ENCODE measurements around the gene EHMT2. TPM values are rescaled to one million over a fixed set of nuclear protein-coding genes. Genes with fewer than 3 reads are reported as not detected.
"Not testable (repeated sequence)": the region's sequence is repeated elsewhere in the genome, so short reads cannot be mapped to it uniquely, and the experiment has no call there.

The EHMT2 gene
- 10 to 100 TPM; 23.3 to 40.1 (median 29.4) TPM for polyA plus RNA-seq (ENCODE audit: insufficient read length in 10 of 10)
- long read RNA-seq, donor 1, partial matches to known transcripts: 0 of 5 reads
- long read RNA-seq, donor 1, other reads (novel, unspliced or antisense): 0 of 5 reads
- long read RNA-seq, donor 2, partial matches to known transcripts: 0 of 2 reads
- long read RNA-seq, donor 2, other reads (novel, unspliced or antisense): 0 of 2 reads
- long read RNA-seq, donor 3: 0 reads
- long read RNA-seq, donor 4, partial matches to known transcripts: 0 of 1 reads
- long read RNA-seq, donor 4, other reads (novel, unspliced or antisense): 0 of 1 reads
- long read RNA-seq, donor 5, partial matches to known transcripts: 0 of 2 reads
- long read RNA-seq, donor 5, other reads (novel, unspliced or antisense): 0 of 2 reads
- long read RNA-seq, donor 6, partial matches to known transcripts: 0 of 4 reads
- long read RNA-seq, donor 6, other reads (novel, unspliced or antisense): 0 of 4 reads
- long read RNA-seq, donor 7, partial matches to known transcripts: 6 of 13 reads
- long read RNA-seq, donor 7, other reads (novel, unspliced or antisense): 0 of 13 reads
- long read RNA-seq, donor 8, partial matches to known transcripts: 9 of 11 reads
- long read RNA-seq, donor 8, other reads (novel, unspliced or antisense): 0 of 11 reads
- long read RNA-seq, donor 9, partial matches to known transcripts: 0 of 2 reads
- long read RNA-seq, donor 9, other reads (novel, unspliced or antisense): 0 of 2 reads

GRCh38 chr6:31897612-31898382 lies at the start of gene EHMT2:
Gene EHMT2, minus strand, starts transcription at chr6:31897698. Its CDS starts 21 bp downstream, at chr6:31897677.
- DNase-seq: peak; percentile 81 to 96 (median 92)

DNA sequence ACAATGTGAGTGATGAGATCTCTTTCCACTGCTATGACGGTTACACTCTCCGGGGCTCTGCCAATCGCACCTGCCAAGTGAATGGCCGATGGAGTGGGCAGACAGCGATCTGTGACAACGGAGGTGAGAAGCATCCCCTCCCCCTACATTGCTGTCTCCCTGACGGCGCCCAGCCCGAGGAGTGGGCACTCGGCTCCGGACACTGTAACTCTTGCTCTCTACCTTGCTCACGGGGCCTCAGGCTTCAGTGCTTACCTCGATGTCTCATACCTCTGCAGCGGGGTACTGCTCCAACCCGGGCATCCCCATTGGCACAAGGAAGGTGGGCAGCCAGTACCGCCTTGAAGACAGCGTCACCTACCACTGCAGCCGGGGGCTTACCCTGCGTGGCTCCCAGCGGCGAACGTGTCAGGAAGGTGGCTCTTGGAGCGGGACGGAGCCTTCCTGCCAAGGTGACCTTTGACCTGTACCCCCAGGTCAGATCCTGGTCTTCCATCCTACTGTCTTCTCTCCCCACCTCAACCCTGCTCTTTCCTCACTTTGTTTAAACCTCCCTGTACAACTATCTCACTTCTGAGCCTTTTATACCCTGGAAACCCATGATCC lies 49.7 kb upstream of the EHMT2 start:
- DNase-seq: no peak

DNA sequence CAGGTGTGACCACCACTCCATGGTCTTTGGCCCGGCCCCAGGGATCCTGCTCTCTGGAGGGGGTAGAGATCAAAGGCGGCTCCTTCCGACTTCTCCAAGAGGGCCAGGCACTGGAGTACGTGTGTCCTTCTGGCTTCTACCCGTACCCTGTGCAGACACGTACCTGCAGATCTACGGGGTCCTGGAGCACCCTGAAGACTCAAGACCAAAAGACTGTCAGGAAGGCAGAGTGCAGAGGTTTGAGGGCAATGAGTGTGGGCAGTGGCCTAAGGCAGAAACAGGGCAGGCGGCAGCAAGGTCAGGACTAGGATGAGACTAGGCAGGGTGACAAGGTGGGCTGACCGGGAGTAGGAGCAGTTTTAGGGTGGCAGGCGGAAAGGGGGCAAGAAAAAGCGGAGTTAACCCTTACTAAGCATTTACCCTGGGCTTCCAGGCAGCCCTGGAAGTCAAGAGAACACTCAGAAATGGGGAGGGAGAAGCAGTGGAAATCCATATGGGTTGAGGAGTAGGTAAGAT lies 48.9 kb upstream of the EHMT2 start:
- no peak for DNase-seq

DNA sequence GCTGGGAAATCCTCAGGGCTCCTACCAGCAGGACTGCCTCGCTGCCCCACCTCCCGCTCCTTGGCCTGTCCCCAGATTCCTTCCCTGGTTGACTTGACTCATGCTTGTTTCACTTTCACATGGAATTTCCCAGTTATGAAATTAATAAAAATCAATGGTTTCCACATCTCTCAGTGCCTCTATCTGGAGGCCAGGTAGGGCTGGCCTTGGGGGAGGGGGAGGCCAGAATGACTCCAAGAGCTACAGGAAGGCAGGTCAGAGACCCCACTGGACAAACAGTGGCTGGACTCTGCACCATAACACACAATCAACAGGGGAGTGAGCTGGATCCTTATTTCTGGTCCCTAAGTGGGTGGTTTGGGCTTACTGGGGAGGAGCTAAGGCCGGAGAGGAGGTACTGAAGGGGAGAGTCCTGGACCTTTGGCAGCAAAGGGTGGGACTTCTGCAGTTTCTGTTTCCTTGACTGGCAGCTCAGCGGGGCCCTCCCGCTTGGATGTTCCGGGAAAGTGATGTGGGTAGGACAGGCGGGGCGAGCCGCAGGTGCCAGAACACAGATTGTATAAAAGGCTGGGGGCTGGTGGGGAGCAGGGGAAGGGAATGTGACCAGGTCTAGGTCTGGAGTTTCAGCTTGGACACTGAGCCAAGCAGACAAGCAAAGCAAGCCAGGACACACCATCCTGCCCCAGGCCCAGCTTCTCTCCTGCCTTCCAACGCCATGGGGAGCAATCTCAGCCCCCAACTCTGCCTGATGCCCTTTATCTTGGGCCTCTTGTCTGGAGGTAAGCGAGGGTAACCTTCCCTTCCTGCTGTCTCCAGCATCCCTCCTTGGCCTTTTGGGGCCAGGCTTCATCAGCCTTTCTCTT lies 48.2 kb upstream of the EHMT2 start, which contains the start of gene CFB:
Gene CFB (plus strand): TSS at position 589 of the 863 bp plus-strand sequence. CDS start 127 bp downstream, at position 716.
- DNase-seq: peak; percentile 33 to 57 (median 55)

DNA sequence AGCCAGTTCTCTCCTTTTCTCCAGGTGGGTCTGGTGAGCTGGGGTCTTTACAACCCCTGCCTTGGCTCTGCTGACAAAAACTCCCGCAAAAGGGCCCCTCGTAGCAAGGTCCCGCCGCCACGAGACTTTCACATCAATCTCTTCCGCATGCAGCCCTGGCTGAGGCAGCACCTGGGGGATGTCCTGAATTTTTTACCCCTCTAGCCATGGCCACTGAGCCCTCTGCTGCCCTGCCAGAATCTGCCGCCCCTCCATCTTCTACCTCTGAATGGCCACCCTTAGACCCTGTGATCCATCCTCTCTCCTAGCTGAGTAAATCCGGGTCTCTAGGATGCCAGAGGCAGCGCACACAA lies 47.6 kb upstream of the EHMT2 start:
- DNase-seq: no peak

DNA sequence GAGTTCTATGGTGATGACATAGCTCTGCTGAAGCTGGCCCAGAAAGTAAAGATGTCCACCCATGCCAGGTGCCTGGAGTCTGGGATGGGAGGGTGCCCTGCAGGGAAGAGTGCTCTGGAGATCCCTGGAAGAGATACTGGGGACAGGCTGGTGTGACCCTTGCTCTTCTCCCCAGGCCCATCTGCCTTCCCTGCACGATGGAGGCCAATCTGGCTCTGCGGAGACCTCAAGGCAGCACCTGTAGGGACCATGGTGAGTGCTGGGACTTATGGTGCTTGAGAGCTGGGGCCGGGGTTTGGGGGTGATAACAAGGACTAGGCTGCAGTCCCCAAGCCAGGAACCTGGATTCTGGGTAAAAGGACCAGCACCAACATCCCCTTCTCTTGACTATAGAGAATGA lies 46.2 kb upstream of the EHMT2 start:
- no peak for DNase-seq

DNA sequence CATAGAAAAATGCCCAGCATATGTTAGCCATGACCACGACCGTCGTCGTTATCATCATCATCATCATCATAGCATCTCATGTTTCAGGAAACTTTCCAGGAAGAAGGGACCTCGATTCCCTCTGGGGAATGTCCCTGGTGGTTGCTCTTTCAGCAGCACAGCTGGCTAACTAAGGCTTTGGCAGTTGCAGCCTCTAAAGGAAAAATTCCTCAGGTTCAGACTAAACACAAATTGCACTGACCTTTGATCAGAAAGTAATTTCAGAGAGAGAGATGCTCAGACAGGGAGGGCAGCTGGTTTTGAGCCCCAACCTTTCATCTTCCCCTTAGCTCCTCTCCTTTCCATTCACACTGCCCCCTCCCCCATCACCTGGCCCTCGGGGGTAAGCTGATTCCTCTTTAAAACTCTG lies 42.8 kb upstream of the EHMT2 start:
- DNase-seq: no peak

DNA sequence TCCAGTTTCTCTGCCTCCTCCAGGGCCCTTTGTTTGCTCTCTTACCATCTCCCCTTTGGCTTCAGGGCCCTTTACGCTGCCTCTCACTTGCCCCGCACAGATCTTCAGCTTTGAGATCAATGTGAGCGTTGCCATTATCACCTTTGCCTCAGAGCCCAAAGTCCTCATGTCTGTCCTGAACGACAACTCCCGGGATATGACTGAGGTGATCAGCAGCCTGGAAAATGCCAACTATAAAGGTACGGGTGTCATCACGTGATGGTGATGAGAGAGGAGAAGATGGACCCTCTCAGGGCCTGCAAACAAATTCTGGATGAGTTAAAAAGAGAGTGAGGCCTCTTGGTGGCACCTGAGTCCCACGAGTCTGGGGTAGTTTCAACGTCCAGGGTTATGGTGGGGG lies 38.3 kb upstream of the EHMT2 start:
- DNase-seq: no peak

- no peak for DNase-seq
Measured at GRCh38 chr6:31935021-31935420, 37.5 kb upstream of the EHMT2 start.

DNA sequence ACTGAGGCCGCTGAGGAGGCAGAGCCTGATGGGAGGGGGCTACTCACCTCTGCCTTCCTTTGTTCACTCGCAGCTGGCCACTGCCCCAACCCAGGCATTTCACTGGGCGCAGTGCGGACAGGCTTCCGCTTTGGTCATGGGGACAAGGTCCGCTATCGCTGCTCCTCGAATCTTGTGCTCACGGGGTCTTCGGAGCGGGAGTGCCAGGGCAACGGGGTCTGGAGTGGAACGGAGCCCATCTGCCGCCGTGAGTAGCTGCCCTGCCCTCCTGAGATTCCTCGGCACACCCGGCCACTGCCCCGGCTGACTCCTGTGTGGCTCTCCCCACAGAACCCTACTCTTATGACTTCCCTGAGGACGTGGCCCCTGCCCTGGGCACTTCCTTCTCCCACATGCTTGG lies 36.0 kb upstream of the EHMT2 start:
- no peak for DNase-seq

DNA sequence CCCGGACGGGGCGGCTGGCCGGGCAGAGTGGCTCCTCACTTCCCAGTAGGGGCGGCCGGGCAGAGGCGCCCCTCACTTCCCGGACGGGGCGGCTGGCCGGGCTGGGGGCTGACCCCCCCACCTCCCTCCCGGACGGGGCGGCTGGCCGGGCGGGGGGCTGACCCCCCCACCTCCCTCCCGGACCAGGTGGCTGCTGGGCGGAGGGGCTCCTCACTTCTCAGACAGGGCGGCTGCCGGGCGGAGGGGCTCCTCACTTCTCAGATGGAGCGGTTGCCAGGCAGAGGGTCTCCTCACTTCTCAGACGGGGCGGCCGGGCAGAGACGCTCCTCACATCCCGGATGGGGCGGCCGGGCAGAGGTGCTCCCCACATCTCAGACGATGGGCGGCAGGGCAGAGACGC lies 34.6 kb upstream of the EHMT2 start:
- not testable (repeated sequence) for DNase-seq

- no peak for DNase-seq
Measured at GRCh38 chr6:31930962-31931361, 33.5 kb upstream of the EHMT2 start.

DNA sequence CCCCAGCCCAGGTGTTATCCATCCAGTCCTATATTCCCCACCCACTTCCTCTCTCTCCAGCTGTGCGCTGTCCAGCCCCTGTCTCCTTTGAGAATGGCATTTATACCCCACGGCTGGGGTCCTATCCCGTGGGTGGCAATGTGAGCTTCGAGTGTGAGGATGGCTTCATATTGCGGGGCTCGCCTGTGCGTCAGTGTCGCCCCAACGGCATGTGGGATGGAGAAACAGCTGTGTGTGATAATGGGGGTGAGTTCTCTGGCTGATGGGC lies 31.1 kb upstream of the EHMT2 start:
- no peak for DNase-seq

DNA sequence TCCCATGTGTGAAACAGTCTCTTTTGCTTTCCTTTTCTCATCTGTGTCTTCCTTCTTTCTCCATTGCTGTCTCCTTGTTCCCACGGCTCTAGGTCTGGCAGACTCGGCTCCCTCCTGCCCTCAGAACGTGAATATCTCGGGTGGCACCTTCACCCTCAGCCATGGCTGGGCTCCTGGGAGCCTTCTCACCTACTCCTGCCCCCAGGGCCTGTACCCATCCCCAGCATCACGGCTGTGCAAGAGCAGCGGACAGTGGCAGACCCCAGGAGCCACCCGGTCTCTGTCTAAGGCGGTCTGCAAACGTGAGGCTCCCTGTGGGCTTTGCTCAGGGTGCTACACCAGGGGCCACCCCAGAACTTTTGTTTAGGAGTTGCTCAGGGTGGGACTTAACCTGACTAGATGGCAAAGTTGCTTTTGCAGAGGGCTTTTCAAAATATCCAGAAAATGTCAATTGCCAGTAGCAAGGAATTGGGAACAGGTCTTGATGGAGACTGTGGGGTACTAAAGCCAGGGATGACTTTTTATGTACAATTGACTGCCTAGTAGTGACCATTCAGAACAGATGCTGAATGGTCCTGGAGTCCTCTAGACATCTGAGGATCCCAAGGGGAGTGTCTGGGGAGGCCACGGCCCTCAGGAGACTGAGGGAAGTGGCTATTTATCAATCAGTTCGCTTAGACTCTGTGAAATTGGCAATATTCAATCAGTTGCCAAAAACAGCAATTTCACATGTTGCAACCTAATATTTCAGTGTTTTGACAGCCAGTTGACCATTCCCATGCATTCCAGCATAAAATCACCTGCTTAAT lies 30.6 kb upstream of the EHMT2 start:
- DNase-seq: no peak

GRCh38 chr6:31927242-31927862 lies 29.9 kb upstream of the EHMT2 start, which contains the start of gene C2:
Gene C2, plus strand, starts transcription at chr6:31927717. Its CDS starts 36 bp downstream, at chr6:31927753.
- no peak for DNase-seq

- no peak for DNase-seq
Measured at GRCh38 chr6:31922942-31923341, 25.4 kb upstream of the EHMT2 start.

DNA sequence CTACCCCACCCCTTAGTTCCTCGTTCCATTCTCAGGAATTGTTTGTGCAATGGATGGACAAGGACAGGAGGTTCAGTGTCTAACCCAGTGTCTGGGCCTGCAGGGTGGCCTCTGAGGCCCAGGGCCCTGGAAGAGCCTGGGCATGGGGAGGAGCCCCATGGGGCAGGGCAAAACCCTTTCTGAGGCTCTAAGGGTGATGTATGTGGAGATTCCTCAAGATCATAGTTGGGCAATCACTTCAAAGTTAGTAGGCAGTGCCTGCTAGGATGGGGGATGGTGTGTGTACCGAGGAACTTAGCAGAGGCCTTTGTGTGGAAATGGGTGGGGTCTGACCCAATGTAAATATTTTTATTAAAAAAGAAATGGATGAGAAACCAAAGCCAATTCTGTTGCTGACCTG lies 23.3 kb upstream of the EHMT2 start:
- no peak for DNase-seq

DNA sequence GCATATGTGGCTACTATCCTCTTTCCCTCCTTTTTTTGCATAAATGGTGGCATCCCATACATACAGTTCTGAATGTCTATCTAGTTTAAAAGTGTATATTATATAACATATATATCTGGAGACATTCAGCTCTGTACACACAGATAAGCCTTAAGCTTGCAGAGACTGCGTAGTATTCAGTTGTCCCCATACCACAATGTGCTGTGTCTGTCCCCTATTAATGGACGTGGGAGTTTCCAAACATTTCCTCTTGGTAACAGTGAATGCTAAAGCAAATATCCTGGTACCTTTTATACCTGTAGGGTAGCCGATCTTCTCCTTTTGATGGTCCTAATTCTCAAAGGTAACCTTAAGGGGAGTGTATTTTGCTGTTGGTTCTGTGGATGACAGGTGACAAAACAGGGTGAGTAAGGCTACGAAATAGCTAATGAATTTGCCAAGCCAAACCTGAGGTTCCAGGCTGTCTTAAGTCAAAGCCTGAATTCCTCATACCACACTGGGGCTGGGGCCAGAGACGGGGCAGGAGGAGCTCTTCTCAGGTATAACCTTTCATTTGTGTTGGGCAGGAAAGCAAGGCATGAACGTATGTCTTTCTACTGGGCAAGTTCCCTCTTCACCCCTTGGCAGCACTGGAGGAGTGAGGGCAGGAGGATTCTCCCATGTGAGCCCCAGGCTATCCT lies 22.3 kb upstream of the EHMT2 start:
- DNase-seq: no peak
